ENCODE data around the gene ENTPD3.

Gene ENTPD3

GRCh38 chr3:40387001-40387894 is at the start of gene ENTPD3:
Gene ENTPD3 (plus strand): TSS chr3:40387184. CDS start chr3:40388058, 874 bp downstream.
- peak; percentile 26 to 35 for DNase-seq

DNA sequence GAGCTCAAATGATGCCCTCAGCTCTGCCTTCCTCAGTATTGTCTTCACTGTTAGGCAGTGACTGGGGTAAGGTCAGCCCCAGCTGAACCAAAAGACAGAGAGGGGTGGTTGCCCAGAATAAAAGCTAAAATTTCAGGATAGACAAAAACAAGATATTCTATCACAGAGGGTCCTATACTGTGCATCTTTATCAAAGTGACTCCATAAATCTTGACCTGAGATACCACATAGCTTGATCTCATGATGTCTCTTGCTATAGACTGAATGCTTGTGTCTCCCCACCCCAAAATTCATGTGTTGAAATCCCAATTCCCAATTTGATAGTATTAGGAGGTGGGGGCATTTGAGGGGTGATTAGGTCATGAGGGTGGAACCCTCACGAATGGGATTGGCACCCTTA is 47.1 kb upstream of the ENTPD3 start:
- DNase-seq: no peak

- no peak for DNase-seq
Measured at GRCh38 chr3:40340541-40341170, 46.3 kb upstream of the ENTPD3 start.

DNA sequence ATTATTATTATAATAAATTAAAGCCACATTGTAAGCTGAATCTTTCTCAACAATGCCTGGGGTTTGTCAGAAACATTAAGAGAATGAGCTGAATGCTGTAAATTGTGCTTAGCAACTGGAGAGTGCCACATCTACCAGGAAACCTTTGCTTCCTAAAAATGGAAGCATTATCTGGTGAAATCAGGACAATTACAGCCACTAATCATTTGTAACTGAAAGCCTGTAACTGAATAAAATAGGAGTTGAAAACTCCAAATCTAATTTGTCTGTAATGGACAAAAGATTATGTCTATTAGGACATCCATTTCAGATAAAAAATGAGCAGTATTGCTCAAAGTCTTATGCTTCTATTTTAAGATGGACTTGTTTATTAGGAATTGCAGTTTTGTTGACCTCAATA is 45.3 kb upstream of the ENTPD3 start:
- no peak for DNase-seq

DNA sequence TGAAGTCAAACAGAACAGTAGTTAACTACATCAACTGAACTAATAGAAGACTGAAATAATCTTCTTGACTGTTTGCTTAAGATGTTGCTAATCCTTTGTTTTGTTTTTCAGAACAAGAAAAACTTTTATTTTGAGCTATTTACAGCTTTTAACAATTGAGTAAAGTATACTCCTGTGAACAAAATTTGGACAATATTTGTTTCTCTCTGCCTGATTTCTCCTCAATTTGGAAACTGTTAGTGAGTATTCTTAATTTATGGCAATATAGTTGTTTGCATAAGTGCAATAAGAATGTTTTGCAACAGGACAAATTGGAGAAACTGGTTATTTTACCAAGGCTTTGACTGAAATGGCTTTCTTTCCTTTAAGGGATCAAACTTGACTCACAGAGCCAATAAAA is 36.5 kb upstream of the ENTPD3 start:
- DNase-seq: no peak

DNA sequence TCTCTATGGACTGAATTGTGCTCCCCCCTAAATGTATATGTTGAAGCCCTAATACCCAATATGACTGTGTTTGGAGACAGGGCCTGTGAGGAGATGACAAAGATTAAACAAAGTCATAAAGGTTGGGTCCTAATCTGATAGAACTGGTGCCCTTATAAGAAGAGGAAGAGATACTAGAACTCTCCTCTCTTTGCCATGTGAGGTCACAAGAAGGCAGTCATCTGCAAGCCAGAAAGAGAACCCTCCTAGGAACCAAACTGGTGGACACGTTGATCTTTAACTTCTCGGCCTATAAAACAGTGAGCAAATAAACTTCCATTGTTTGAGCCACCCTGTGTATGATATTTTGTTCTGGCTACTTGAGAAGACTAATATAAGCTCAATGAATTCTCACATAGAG is 31.6 kb upstream of the ENTPD3 start:
- no peak for DNase-seq

DNA sequence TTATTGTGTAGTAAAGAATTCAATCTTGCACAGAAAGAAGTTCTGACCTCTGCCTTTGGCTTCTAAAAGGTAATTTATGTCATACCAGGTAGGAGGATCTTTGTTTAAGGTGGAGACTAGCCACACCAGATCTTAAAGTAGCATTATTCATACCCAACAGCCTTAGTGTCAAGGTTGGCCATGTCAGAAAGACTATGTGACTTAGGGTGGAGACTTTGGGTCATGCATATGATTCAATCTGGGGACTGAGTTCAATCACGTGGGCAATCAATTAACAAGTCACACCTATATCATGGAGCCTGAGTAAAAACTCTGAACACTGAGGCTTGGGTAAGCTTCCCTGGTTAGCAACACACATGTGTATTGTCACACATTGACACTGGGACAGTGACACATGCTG is 28.5 kb upstream of the ENTPD3 start:
- DNase-seq: no peak

- no peak for DNase-seq
Measured at GRCh38 chr3:40363674-40364073, 23.3 kb upstream of the ENTPD3 start.

GRCh38 chr3:40366203-40367162 is 20.5 kb upstream of the ENTPD3 start:
- DNase-seq: no peak

DNA sequence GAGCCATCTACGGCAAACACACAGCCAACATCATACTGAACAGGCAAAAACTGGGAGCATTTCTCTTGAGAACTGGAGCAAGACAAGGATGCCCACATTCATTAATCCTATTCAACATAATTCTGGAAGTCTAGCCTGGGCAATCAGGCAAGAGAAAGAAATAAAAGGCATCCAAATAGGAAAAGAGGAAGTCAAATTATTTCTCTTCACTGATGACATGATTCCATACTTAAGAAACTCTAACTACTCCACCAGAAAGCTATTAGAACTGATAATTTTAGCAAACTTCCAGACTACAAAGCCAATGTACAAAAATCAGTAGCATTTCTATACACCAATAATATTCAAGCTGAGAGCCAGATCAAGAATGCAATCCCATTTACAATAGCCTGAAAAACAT is 17.3 kb upstream of the ENTPD3 start:
- no peak for DNase-seq

DNA sequence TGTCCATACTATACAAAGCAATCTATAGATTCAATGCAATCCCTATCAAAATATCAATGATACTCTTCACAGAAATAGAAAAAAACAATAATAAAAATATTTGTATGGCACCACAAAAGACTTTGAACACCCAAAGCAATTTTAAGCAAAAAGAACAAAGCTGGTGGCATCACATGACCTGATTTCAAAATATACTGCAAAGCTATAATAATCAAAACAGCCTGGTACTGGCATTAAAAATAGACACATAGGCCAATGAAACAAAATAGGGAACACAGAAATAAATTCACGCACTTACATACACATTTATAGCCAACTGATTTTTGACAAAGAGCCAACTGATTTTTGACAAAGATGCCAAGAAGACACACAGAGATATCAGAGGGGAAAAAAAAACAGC is 9.2 kb upstream of the ENTPD3 start:
- no peak for DNase-seq

DNA sequence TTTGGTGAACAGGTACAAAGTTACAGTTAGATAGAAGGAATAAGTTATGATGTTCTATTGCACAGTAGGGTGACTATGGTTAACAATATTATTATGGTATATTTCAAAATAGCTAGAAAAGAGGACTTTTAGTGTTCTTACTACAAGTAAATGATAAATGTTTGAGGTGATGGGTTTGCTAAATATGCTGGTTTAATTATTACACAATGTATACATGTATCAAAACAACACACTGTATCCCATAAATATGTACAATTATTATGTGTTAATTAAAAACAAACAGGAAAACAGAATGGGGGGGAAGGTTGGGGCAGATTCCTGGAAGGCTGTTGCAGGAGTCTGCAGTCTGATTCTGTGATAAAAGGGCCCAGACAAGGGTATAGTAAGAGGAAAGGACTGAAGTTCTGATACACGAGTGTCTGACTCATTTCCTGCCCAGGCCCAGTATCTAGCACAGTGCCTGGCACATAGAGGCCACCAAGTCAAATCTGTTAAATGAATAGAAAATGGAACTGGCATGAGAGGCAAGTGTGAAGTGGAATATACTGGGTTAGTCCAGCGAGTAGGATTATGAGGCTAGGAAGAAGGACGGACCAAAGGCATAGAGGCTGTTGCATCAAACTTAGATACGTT is 7.2 kb upstream of the ENTPD3 start:
- no peak for DNase-seq

GRCh38 chr3:40381904-40382616 is 4.9 kb upstream of the ENTPD3 start:
- DNase-seq: no peak

DNA sequence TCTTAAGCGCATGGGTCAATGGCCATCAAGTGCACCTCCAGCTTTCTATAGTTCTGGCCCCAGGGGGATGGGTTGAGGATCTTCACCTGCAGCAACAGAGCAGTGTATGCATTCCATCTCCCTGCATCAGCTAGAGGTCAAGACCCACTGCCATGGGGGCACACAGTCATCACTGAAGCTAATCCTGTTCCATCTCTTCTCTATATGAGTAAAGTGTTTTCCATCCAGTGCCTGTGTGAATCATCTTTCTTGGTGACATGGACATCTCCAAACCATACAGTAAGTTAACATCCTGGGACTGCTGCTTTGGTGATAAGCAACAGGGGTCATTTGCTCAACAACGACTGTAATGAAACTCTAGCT is 4.4 kb upstream of the ENTPD3 start:
- no peak for DNase-seq

- no peak for DNase-seq
Measured at GRCh38 chr3:40386213-40386612, 771 bp upstream of the ENTPD3 start.

- no peak for DNase-seq
Measured at GRCh38 chr3:40387895-40388254, 891 bp downstream of the ENTPD3 start.

DNA sequence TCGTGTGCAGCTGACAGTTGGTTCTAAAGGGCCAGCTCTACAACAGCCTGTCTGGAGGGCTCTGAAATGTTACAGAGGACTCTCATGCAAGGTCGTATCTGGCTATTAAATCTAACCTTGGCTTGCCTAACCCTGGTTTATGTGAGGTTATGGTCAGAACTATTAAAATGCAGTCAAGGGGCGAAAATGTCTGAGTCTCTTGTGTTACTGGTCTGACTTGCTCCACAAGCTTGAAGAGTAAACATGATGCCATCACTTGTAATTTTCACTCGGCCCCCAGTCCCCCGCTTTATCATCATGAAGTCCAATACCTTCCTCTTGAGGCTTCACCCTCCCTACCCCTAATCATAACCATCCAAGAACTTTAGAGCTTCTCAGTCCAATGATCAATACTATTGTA is 9.4 kb downstream of the ENTPD3 start:
- no peak for DNase-seq

GRCh38 chr3:40397129-40397528 is 10.1 kb downstream of the ENTPD3 start:
- no peak for DNase-seq

GRCh38 chr3:40397912-40398311 is 10.9 kb downstream of the ENTPD3 start:
- DNase-seq: no peak

DNA sequence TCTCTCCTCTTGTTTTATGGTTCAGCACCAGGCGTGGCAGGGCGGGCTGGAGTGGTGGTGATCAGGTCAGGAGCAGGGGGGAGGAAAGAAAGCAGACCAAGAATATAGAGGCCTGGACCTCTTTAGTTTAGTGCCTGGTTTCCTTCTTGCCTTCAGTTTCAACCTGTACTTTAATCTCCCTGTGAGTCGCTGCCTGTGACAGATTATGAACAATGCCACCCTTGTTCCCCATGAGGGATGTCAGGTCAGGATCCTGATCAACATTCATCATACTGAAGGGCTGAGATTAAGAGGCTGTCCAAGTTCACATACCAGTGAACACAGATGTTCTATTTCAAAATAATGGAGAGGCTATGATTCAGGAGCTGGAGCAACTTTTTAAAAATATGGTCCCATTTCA is 11.4 kb downstream of the ENTPD3 start:
- no peak for DNase-seq

- DNase-seq: no peak
Measured at GRCh38 chr3:40404591-40405198, 17.7 kb downstream of the ENTPD3 start.

GRCh38 chr3:40407007-40407406 is 20.0 kb downstream of the ENTPD3 start:
- no peak for DNase-seq

Data from activated CD4-positive, alpha-beta T cell treated with anti-CD3 and anti-CD28 coated beads, Interleukin-2, amount 50 U/mL, for 48 hours (primary cell).